H1 (cell line): Measurements from ENCODE around the gene LTA4H. TPM values are rescaled to one million over a fixed set of nuclear protein-coding genes. Genes with fewer than 3 reads are reported as not detected.

ENCODE experiments used
- CTCF ChIA-PET: fragments of 300-600 bp; sonication (Branson Sonifier 250); formaldehyde crosslinking; loops from one replicate; lab custom pipeline; 2021; ENCODE audit not compliant: partially characterized antibody; lab: Charles Lee
- POLR2A ChIA-PET: fragments of 300-600 bp; sonication (Branson Sonifier 250); formaldehyde crosslinking; loops from one replicate; lab custom pipeline; 2021; ENCODE audit warnings: inconsistent platforms; ENCODE audit not compliant: partially characterized antibody; lab: Charles Lee
- DNase-seq, 2 experiments: peaks; one replicate each; pipeline versions ENCODE4 v3.0.0 to v3.0.0-alpha.2; 2010 to 2022; ENCODE audit warnings: low spot score in 2 of 2, low read depth in 1 of 2, mixed read lengths in 1 of 2
- FAIRE-seq: peaks from 2 replicates; lab custom pipeline; 2011; peaks lifted over from hg19 to GRCh38; lab: Jason Lieb, UNC
- H2AFZ ChIP-seq: 2 replicates; pipeline ENCODE4 v1.8.1; 2012; ENCODE audit warnings: low read length, inconsistent platforms
- H2AK5ac ChIP-seq: 2 replicates; pipeline ENCODE4 v1.6.1; 2013; ENCODE audit warnings: low read depth, low read length
- H2BK120ac ChIP-seq: replicated peaks from 2 replicates; pipeline ENCODE3; 2013; ENCODE audit warnings: low read depth, low read length, inconsistent platforms
- H2BK12ac ChIP-seq: 2 replicates; pipeline ENCODE4 v1.6.1; 2013; ENCODE audit warnings: low read depth, low read length
- H2BK15ac ChIP-seq: 2 replicates; pipeline ENCODE4 v1.6.1; 2013; ENCODE audit warnings: low read length
- H2BK20ac ChIP-seq: 2 replicates; pipeline ENCODE4 v1.6.1; 2013; ENCODE audit warnings: low read length
- H2BK5ac ChIP-seq: 2 replicates; pipeline ENCODE4 v1.6.1; 2013; ENCODE audit warnings: low read depth, low read length
- H3K14ac ChIP-seq: 2 replicates; pipeline ENCODE4 v1.6.1; 2013; ENCODE audit warnings: inconsistent platforms; ENCODE audit not compliant: insufficient read length
- H3K18ac ChIP-seq: 2 replicates; pipeline ENCODE4 v1.6.1; 2013; ENCODE audit warnings: low read length; ENCODE audit errors: extremely low read depth
- H3K23ac ChIP-seq: 2 replicates; pipeline ENCODE4 v1.6.1; 2013; ENCODE audit warnings: inconsistent platforms; ENCODE audit not compliant: insufficient read length
- H3K23me2 ChIP-seq: 2 replicates; pipeline ENCODE4 v1.6.1; 2013; ENCODE audit warnings: low read depth, low read length
- H3K27ac ChIP-seq: 2 replicates; pipeline ENCODE4 v1.6.1; 2011; ENCODE audit warnings: low read depth, low read length, inconsistent platforms
- H3K27me3 ChIP-seq, 4 experiments: replicated peaks in 1 of 4; 1 replicate in 1 of 4; 2 replicates in 3 of 4; pipeline versions ENCODE4 v1.6.1 to v1.8.1; 2011 to 2013; ENCODE audit warnings: low read length in 3 of 4, mild to moderate bottlenecking in 3 of 4, inconsistent platforms in 2 of 4, mixed read lengths in 2 of 4, moderate library complexity in 1 of 4; ENCODE audit not compliant: control insufficient read depth in 3 of 4, insufficient read depth in 3 of 4; ENCODE audit errors: extremely low read depth in 1 of 4
- H3K36me3 ChIP-seq, 4 experiments: 2 replicates each; pipeline versions ENCODE4 v1.6.1 to v1.8.1; 2011 to 2013; ENCODE audit warnings: mild to moderate bottlenecking in 4 of 4, low read length in 3 of 4, moderate library complexity in 2 of 4, control low read depth in 1 of 4, inconsistent platforms in 1 of 4; ENCODE audit not compliant: insufficient read depth in 4 of 4, control insufficient read depth in 2 of 4
- H3K4ac ChIP-seq: replicated peaks from 2 replicates; pipeline ENCODE3; 2013; ENCODE audit warnings: low read length, low read depth, mixed read lengths, inconsistent platforms; ENCODE audit not compliant: insufficient read length
- H3K4me1 ChIP-seq, 4 experiments: replicated peaks in 1 of 4; 1 replicate in 1 of 4; 2 replicates in 3 of 4; pipeline versions ENCODE4 v1.6.1 to v1.8.1; 2011 to 2013; ENCODE audit warnings: low read length in 3 of 4, inconsistent platforms in 2 of 4, mixed read lengths in 1 of 4; ENCODE audit not compliant: insufficient read depth in 4 of 4, control insufficient read depth in 3 of 4
- H3K4me2 ChIP-seq, 2 experiments: 2 replicates each; pipeline versions ENCODE4 v1.6.1 to v1.8.1; 2011 to 2013; ENCODE audit warnings: low read depth in 2 of 2, low read length in 2 of 2, control low read depth in 1 of 2, inconsistent platforms in 1 of 2, mild to moderate bottlenecking in 1 of 2; ENCODE audit not compliant: insufficient read depth in 1 of 2
- H3K4me3 ChIP-seq, 4 experiments: fragments of 200-600, 300-600 bp in 1 of 4; sonication (generic), shearing (Covaris generic), sonication (Bioruptor Twin) in 1 of 4; 2 replicates each; pipeline versions ENCODE4 v1.5.1 to v1.8.1; 2011 to 2016; ENCODE audit warnings: low read length in 4 of 4, low read depth in 3 of 4, control low read depth in 2 of 4, inconsistent platforms in 2 of 4, mild to moderate bottlenecking in 2 of 4, mixed read lengths in 1 of 4, moderate library complexity in 1 of 4; ENCODE audit not compliant: insufficient read depth in 2 of 4; ENCODE audit errors: extremely low read depth in 1 of 4
- H3K56ac ChIP-seq: replicated peaks from 2 replicates; pipeline ENCODE3; 2013; ENCODE audit warnings: low read depth, mild to moderate bottlenecking, mixed read lengths, low read length, inconsistent platforms; ENCODE audit not compliant: insufficient read length
- H3K79me1 ChIP-seq: 2 replicates; pipeline ENCODE4 v1.6.1; 2013; ENCODE audit warnings: low read depth, low read length, control low read depth
- H3K79me2 ChIP-seq, 2 experiments: 2 replicates each; pipeline versions ENCODE4 v1.6.1 to v1.8.1; 2012 to 2013; ENCODE audit warnings: low read length in 2 of 2, mild to moderate bottlenecking in 2 of 2, inconsistent platforms in 1 of 2; ENCODE audit not compliant: insufficient read depth in 2 of 2, control insufficient read depth in 1 of 2
- H3K9ac ChIP-seq, 4 experiments: replicated peaks in 1 of 4; 1 replicate in 1 of 4; 2 replicates in 3 of 4; pipeline versions ENCODE4 v1.6.1 to v1.8.1; 2011 to 2013; ENCODE audit warnings: low read depth in 3 of 4, low read length in 3 of 4, control low read depth in 2 of 4, mild to moderate bottlenecking in 2 of 4, moderate library complexity in 2 of 4, inconsistent platforms in 1 of 4; ENCODE audit errors: extremely low read depth in 1 of 4
- H3K9me3 ChIP-seq, 2 experiments: 2 replicates each; pipeline versions ENCODE4 v1.6.1 to v1.8.1; 2012 to 2013; ENCODE audit warnings: mild to moderate bottlenecking in 2 of 2, moderate library complexity in 2 of 2, control low read depth in 1 of 2, inconsistent platforms in 1 of 2, low read depth in 1 of 2, low read length in 1 of 2, mixed read lengths in 1 of 2; ENCODE audit not compliant: insufficient read depth in 2 of 2
- H4K20me1 ChIP-seq, 2 experiments: replicated peaks in 1 of 2; 2 replicates each; pipeline versions ENCODE3 to v1.8.1; 2011 to 2013; ENCODE audit warnings: inconsistent platforms in 2 of 2, low read length in 2 of 2, mild to moderate bottlenecking in 1 of 2; ENCODE audit not compliant: insufficient read depth in 2 of 2, control insufficient read depth in 1 of 2
- H4K5ac ChIP-seq: 2 replicates; pipeline ENCODE4 v1.6.1; 2013; ENCODE audit warnings: low read length, low read depth, mixed read lengths, inconsistent platforms; ENCODE audit not compliant: insufficient read length
- H4K8ac ChIP-seq: 2 replicates; pipeline ENCODE4 v1.8.0; 2013; ENCODE audit warnings: mild to moderate bottlenecking, moderate library complexity, low read length, inconsistent platforms; ENCODE audit not compliant: insufficient read depth; ENCODE audit errors: extremely low read depth
- H4K91ac ChIP-seq: replicated peaks from 2 replicates; pipeline ENCODE3; 2013; ENCODE audit warnings: low read length, mixed read lengths, inconsistent platforms; ENCODE audit not compliant: insufficient read length
- ATF3 ChIP-seq: IDR thresholded peaks from 2 replicates; pipeline ENCODE4 v1.6.1; 2011; ENCODE audit warnings: low read depth, mild to moderate bottlenecking, low read length; ENCODE audit not compliant: insufficient read depth
- CHD2 ChIP-seq: IDR thresholded peaks from 2 replicates; pipeline ENCODE4 v1.6.1; 2012; ENCODE audit warnings: low read length, improper control_type of control experiment
- EP300 ChIP-seq, 2 experiments: IDR thresholded peaks; 1 replicate in 1 of 2; 2 replicates in 1 of 2; pipeline ENCODE4 v1.6.1; 2011 to 2012; ENCODE audit warnings: low read depth in 2 of 2, low read length in 2 of 2, mild to moderate bottlenecking in 2 of 2, borderline replicate concordance in 1 of 2, inconsistent platforms in 1 of 2, moderate library complexity in 1 of 2
- HDAC6 ChIP-seq: IDR thresholded peaks from one replicate; pipeline ENCODE4 v1.7.1; 2012; ENCODE audit warnings: low read depth, mild to moderate bottlenecking, inconsistent platforms, low read length, moderate library complexity
- KDM5A ChIP-seq: fragments of 200-600 bp; IDR thresholded peaks from 2 replicates; pipeline ENCODE4 v1.7.1; 2012; ENCODE audit warnings: mild to moderate bottlenecking, low read length, inconsistent platforms, mixed read lengths
- NRF1 ChIP-seq: IDR thresholded peaks from 2 replicates; pipeline ENCODE4 v1.6.1; 2011; ENCODE audit warnings: mild to moderate bottlenecking, low read depth, low read length, improper control_type of control experiment
- POU5F1 ChIP-seq: IDR thresholded peaks from 2 replicates; pipeline ENCODE4 v1.6.1; 2011; ENCODE audit warnings: low read depth, mild to moderate bottlenecking, low read length, moderate library complexity
- RFX5 ChIP-seq: IDR thresholded peaks from 2 replicates; pipeline ENCODE4 v1.6.1; 2011; ENCODE audit warnings: low read depth, low read length, improper control_type of control experiment, borderline replicate concordance
- SIN3A ChIP-seq, 2 experiments: IDR thresholded peaks in 1 of 2; conservative IDR thresholded peaks in 1 of 2; 2 replicates each; pipeline ENCODE4 v1.6.1; 2011 to 2012; ENCODE audit warnings: low read length in 2 of 2, improper control_type of control experiment in 1 of 2, low read depth in 1 of 2, mild to moderate bottlenecking in 1 of 2
- SIX5 ChIP-seq: IDR thresholded peaks from 2 replicates; pipeline ENCODE4 v1.6.1; 2011; ENCODE audit warnings: mild to moderate bottlenecking, low read depth, low read length
- SP4 ChIP-seq: IDR thresholded peaks from 2 replicates; pipeline ENCODE4 v1.6.1; 2012; ENCODE audit warnings: low read length, inconsistent platforms
- SUZ12 ChIP-seq: fragments of 200-600 bp; sonication (generic); IDR thresholded peaks from 2 replicates; pipeline ENCODE4 v1.6.1; 2012; ENCODE audit warnings: mild to moderate bottlenecking, inconsistent platforms, low read length, moderate library complexity, mixed read lengths
- TEAD4 ChIP-seq: IDR thresholded peaks from 2 replicates; pipeline ENCODE4 v1.6.1; 2012; ENCODE audit warnings: low read depth, low read length, inconsistent platforms, mixed read lengths
- WGBS, 2 experiments: shearing (Covaris generic) in 1 of 2; methylation state at CpG; one replicate each; pipeline versions ENCODE4 v1.1.6 to v1.1.7; 2013 to 2015; ENCODE audit warnings: low lambda C conversion rate in 2 of 2, mixed read lengths in 2 of 2, inconsistent platforms in 1 of 2, low coverage in 1 of 2, missing lambda C conversion rate in 1 of 2; ENCODE audit not compliant: insufficient replicate concordance in 2 of 2, insufficient coverage in 1 of 2, insufficient read length in 1 of 2; ENCODE audit errors: extremely low coverage in 1 of 2, missing lambda C conversion rate in 1 of 2; 5-methylcytosine and 5-hydroxymethylcytosine counted together
- polyA plus RNA-seq, 7 experiments: library from polyadenylated mRNA; depleted of rRNA in 3 of 7; stranded (reverse) in 5 of 7; unstranded in 2 of 7; fragments of >200 nt in 5 of 7; fragments of 200-250 nt in 2 of 7; gene quantifications; 1 replicate in 5 of 7; 2 replicates in 1 of 7; 4 replicates in 1 of 7; pipeline versions ENCODE4 v1.2.1 to v1.2.3, GENCODE V29; 2011 to 2013; ENCODE audit warnings: missing spikeins in 2 of 7, mixed read lengths in 2 of 7
- total RNA-seq: library from RNA; stranded (reverse); fragmentation: NEBNext Ultra II Directional; extraction: Animal tissue kit (Norgen Biotek cat#: 25700); gene quantifications from 2 replicates; pipeline ENCODE4 v1.2.1, GENCODE V29; 2021

Gene LTA4H
- total and polyA plus RNA-seq, 2 of the 8 experiments (the other 6 are each of a cell fraction or from before 2014, with no cell fraction given) = 106 to 167 TPM

GRCh38 chr12:96044943-96045290, 9.5 kb upstream of the LTA4H start:
- CTCF ChIA-PET = no interaction called here
- no peak overlapping the region for H3K56ac ChIP-seq
- no peak overlapping the region for H3K23ac ChIP-seq
- H3K79me1 ChIP-seq = no peaks in the 10 kb centered on the region
- 88% methylated on average over 2 of the region's 2 CpGs; no CpG with 5 or more reads in 1 of the 2 experiments for WGBS, 2 experiments
- H3K4ac ChIP-seq = no peak overlapping the region
- no peaks in the 10 kb centered on the region for H3K36me3 ChIP-seq
- no peak overlapping the region for H3K4me3 ChIP-seq
- POLR2A ChIA-PET = no interaction called here
- H3K14ac ChIP-seq = no peak overlapping the region
- H3K4me2 ChIP-seq = no peak overlapping the region
- FAIRE-seq (no peak), DNase-seq (no peak)
- H3K4me1 ChIP-seq = no peaks in the 10 kb centered on the region
- no peaks in the 10 kb centered on the region; the same call in 1 of the 2 replicates for H3K23me2 ChIP-seq
- H3K18ac ChIP-seq = no peak overlapping the region
- no peak overlapping the region for H2AK5ac ChIP-seq
- no peaks in the 10 kb centered on the region for H4K20me1 ChIP-seq
- H4K8ac ChIP-seq = no peak overlapping the region
- no peak overlapping the region for H2BK5ac ChIP-seq
- H3K27me3 ChIP-seq = no peaks in the 10 kb centered on the region
- no peak overlapping the region for H3K27ac ChIP-seq
- H2BK12ac ChIP-seq = no peak overlapping the region
- no peaks in the 10 kb centered on the region for H3K9me3 ChIP-seq
- no peak overlapping the region for H2BK120ac ChIP-seq
- no peak overlapping the region for H4K91ac ChIP-seq
- no peak overlapping the region for H2BK15ac ChIP-seq
- no peak overlapping the region for H3K9ac ChIP-seq
- H4K5ac ChIP-seq = no peak overlapping the region
- no peak overlapping the region for H2BK20ac ChIP-seq
- no peak overlapping the region for H2AFZ ChIP-seq
- H3K79me2 ChIP-seq = no peaks in the 10 kb centered on the region
- no peak for TF ChIP-seq SP4
- no peak for TF ChIP-seq CHD2
- no peak for TF ChIP-seq RFX5
- no peak for TF ChIP-seq TEAD4
- no peak for TF ChIP-seq EP300 (IDR thresholded peaks at IDR 0.05; ENCODE audit: borderline replicate concordance in 1 of 2, low read depth in 2 of 2, low read length in 2 of 2)
- no peak for TF ChIP-seq SUZ12
- TF ChIP-seq NRF1 = no peak
- no peak for TF ChIP-seq HDAC6
- TF ChIP-seq POU5F1 = no peak
- no peak for TF ChIP-seq ATF3
- no peak for TF ChIP-seq SIX5
- TF ChIP-seq SIN3A (conservative IDR thresholded peaks at IDR 0.05 in 1 of 2, IDR thresholded peaks at IDR 0.05 in 1 of 2; ENCODE audit: low read depth in 1 of 2, low read length in 2 of 2) = no peak
- TF ChIP-seq KDM5A = no peak
